ENCODE measurements around the gene TRABD2A. TPM values are rescaled to one million over a fixed set of nuclear protein-coding genes. Genes with fewer than 3 reads are reported as not detected.

The TRABD2A gene
- total and polyA plus RNA-seq, 2 donors from 2014 or later = 2.1 to 3.4 TPM

DNA sequence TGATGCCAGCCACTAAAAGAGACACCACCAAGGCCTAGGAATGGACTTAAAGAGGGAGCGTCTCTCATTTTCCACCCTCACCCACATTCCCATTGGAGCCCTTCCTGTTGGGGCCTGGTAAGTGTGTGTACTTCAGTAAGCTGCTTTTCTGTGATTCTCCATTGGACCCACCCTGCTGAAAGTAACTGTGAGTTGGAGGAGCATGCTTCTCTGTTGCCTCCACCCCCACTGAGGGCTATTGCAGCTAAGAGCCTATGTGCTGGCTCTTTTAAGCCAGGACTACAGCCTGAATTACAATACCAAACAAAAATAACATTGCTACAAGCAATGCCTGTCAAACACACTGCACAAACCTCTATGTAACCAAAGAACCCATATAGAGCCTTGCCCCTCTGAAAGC is 81.1 kb downstream of the TRABD2A start:
- H3K27ac ChIP-seq (ENCODE audit: low read depth in 2 of 2, low read length in 2 of 2) = no peak overlapping the region
- FAIRE-seq (no peak), DNase-seq (no peak)
- H3K9me3 ChIP-seq (ENCODE audit: control insufficient read depth in 2 of 3, insufficient read depth in 1 of 3, low read length in 3 of 3) = peaks cover 0 to 2% (median 0%) of the 10 kb centered on the region in 3 donors
- H3K36me3 ChIP-seq (ENCODE audit: control insufficient read depth in 2 of 3, insufficient read depth in 3 of 3, low read length in 3 of 3) = no peaks in the 10 kb centered on the region
- intact Hi-C loops (cut with DNase I) = no loop called here
- no peaks in the 10 kb centered on the region for H3K27me3 ChIP-seq (ENCODE audit: control insufficient read depth, insufficient read depth, low read length)
- no peaks in the 10 kb centered on the region for H3K4me1 ChIP-seq (ENCODE audit: control insufficient read depth in 2 of 3, insufficient read depth in 2 of 3, low read depth in 1 of 3, low read length in 3 of 3)
- no peak overlapping the region for H3K9ac ChIP-seq (ENCODE audit: low read length in 3 of 3)
- TF ChIP-seq, protein P1, sequence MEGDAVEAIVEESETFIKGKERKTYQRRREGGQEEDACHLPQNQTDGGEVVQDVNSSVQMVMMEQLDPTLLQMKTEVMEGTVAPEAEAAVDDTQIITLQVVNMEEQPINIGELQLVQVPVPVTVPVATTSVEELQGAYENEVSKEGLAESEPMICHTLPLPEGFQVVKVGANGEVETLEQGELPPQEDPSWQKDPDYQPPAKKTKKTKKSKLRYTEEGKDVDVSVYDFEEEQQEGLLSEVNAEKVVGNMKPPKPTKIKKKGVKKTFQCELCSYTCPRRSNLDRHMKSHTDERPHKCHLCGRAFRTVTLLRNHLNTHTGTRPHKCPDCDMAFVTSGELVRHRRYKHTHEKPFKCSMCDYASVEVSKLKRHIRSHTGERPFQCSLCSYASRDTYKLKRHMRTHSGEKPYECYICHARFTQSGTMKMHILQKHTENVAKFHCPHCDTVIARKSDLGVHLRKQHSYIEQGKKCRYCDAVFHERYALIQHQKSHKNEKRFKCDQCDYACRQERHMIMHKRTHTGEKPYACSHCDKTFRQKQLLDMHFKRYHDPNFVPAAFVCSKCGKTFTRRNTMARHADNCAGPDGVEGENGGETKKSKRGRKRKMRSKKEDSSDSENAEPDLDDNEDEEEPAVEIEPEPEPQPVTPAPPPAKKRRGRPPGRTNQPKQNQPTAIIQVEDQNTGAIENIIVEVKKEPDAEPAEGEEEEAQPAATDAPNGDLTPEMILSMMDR (IDR thresholded peaks at IDR 0.05; ENCODE audit: borderline replicate concordance, extremely low read depth, insufficient read depth) = no peak
- no peak overlapping the region for H3K4me3 ChIP-seq (ENCODE audit: low read length in 3 of 3)

GRCh38 chr2:84797271-84797670 is 83.6 kb downstream of the TRABD2A start:
- intact Hi-C loops (cut with DNase I) = no loop called here
- FAIRE-seq = no peak

DNA sequence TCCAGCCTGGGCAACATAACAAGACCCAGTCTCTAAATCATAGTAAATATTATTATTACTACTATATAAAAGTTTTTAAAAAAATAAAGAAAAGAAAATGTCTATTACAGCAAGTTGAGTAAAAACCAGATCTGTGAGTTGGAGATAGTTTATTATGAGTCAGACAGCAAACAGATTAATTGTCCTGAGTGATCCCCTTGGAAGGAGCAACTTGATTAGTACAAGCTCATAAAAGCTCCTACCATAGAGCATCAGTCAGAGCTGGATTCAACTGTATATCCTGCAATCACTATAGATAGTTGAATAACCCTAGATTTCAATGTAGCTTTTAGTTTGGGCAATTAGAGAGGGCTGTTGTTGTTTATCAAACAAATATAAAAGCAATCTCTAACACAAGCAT is 84.1 kb downstream of the TRABD2A start:
- no peaks in the 10 kb centered on the region for H3K4me1 ChIP-seq (ENCODE audit: control insufficient read depth in 2 of 3, insufficient read depth in 2 of 3, low read depth in 1 of 3, low read length in 3 of 3)
- intact Hi-C loops (cut with DNase I) = no loop called here
- TF ChIP-seq, protein P1 (IDR thresholded peaks at IDR 0.05; ENCODE audit: borderline replicate concordance, extremely low read depth, insufficient read depth) = no peak
- H3K9ac ChIP-seq (ENCODE audit: low read length in 3 of 3) = no peak overlapping the region
- no peaks in the 10 kb centered on the region for H3K36me3 ChIP-seq (ENCODE audit: control insufficient read depth in 2 of 3, insufficient read depth in 3 of 3, low read length in 3 of 3)
- no peak for DNase-seq
- no peaks in the 10 kb centered on the region for H3K9me3 ChIP-seq (ENCODE audit: control insufficient read depth in 2 of 3, insufficient read depth in 1 of 3, low read length in 3 of 3)
- no peak overlapping the region for H3K4me3 ChIP-seq (ENCODE audit: low read length in 3 of 3)
- FAIRE-seq = no peak
- no peaks in the 10 kb centered on the region for H3K27me3 ChIP-seq (ENCODE audit: control insufficient read depth, insufficient read depth, low read length)
- no peak overlapping the region for H3K27ac ChIP-seq (ENCODE audit: low read depth in 2 of 2, low read length in 2 of 2)

More at GRCh38 chr2:84797271-84797670, 83.6 kb downstream of the TRABD2A start:
- Histone ChIP-seq H3K27ac (ENCODE audit: low read depth in 2 of 2, low read length in 2 of 2) (no peak overlapping the region), H3K27me3 (ENCODE audit: control insufficient read depth, insufficient read depth, low read length) (no peaks in the 10 kb centered on the region), H3K4me1 (ENCODE audit: control insufficient read depth in 2 of 3, insufficient read depth in 2 of 3, low read depth in 1 of 3, low read length in 3 of 3) (no peaks in the 10 kb centered on the region), H3K9me3 (ENCODE audit: control insufficient read depth in 2 of 3, insufficient read depth in 1 of 3, low read length in 3 of 3) (peaks cover 0 to 2% (median 0%) of the 10 kb centered on the region in 3 donors), H3K9ac (ENCODE audit: low read length in 3 of 3) (no peak overlapping the region), H3K36me3 (ENCODE audit: control insufficient read depth in 2 of 3, insufficient read depth in 3 of 3, low read length in 3 of 3) (no peaks in the 10 kb centered on the region), H3K4me3 (ENCODE audit: low read length in 3 of 3) (no peak overlapping the region)
- DNase-seq = no peak
- TF ChIP-seq, protein P1 (IDR thresholded peaks at IDR 0.05; ENCODE audit: borderline replicate concordance, extremely low read depth, insufficient read depth) = no peak

- Histone ChIP-seq H3K4me3 (ENCODE audit: low read length in 3 of 3) (no peak overlapping the region), H3K9me3 (ENCODE audit: control insufficient read depth in 2 of 3, insufficient read depth in 1 of 3, low read length in 3 of 3) (no peaks in the 10 kb centered on the region), H3K9ac (ENCODE audit: low read length in 3 of 3) (no peak overlapping the region), H3K27me3 (ENCODE audit: control insufficient read depth, insufficient read depth, low read length) (no peaks in the 10 kb centered on the region), H3K4me1 (ENCODE audit: control insufficient read depth in 2 of 3, insufficient read depth in 2 of 3, low read depth in 1 of 3, low read length in 3 of 3) (no peaks in the 10 kb centered on the region), H3K27ac (ENCODE audit: low read depth in 2 of 2, low read length in 2 of 2) (no peak overlapping the region), H3K36me3 (ENCODE audit: control insufficient read depth in 2 of 3, insufficient read depth in 3 of 3, low read length in 3 of 3) (no peaks in the 10 kb centered on the region)
- intact Hi-C loops (cut with DNase I) = no loop called here
- DNase-seq (no peak), FAIRE-seq (no peak)
- TF ChIP-seq, protein P1 (IDR thresholded peaks at IDR 0.05; ENCODE audit: borderline replicate concordance, extremely low read depth, insufficient read depth) = no peak
These were observed 87.2 kb downstream of the TRABD2A start for GRCh38 chr2:84793641-84794040.

Data from kidney (tissue), 14 donors.